PC-3 (cell line): ENCODE measurements around the gene NBPF1.
"Not testable (repeated sequence)": the region's sequence is repeated elsewhere in the genome, so short reads cannot be mapped to it uniquely, and the experiment has no call there.

Source experiments
- CTCF ChIP-seq: fragments of 300-600 bp; sonication (generic); conservative IDR thresholded peaks from 2 replicates; pipeline ENCODE4 v1.5.1; 2017; ENCODE audit warnings: antibody characterized with exemption, low read depth, mild to moderate bottlenecking, low read length
- EZH2 ChIP-seq: fragments of 300-600 bp; sonication (generic); IDR thresholded peaks from one replicate; pipeline ENCODE4 v1.6.1; 2017; ENCODE audit warnings: antibody characterized with exemption, mild to moderate bottlenecking, low read length; ENCODE audit not compliant: unreplicated experiment

GRCh38 chr1:16549545-16549944, 63.8 kb downstream of the NBPF1 start:
- not testable (repeated sequence) for TF ChIP-seq CTCF, EZH2
